ENCODE data around the gene GNB1L. TPM values are rescaled to one million over a fixed set of nuclear protein-coding genes. Genes with fewer than 3 reads are reported as not detected.

The GNB1L gene
- total and polyA plus RNA-seq, 8 donors = 2.1 to 4.8 (median 3.6) TPM

DNA sequence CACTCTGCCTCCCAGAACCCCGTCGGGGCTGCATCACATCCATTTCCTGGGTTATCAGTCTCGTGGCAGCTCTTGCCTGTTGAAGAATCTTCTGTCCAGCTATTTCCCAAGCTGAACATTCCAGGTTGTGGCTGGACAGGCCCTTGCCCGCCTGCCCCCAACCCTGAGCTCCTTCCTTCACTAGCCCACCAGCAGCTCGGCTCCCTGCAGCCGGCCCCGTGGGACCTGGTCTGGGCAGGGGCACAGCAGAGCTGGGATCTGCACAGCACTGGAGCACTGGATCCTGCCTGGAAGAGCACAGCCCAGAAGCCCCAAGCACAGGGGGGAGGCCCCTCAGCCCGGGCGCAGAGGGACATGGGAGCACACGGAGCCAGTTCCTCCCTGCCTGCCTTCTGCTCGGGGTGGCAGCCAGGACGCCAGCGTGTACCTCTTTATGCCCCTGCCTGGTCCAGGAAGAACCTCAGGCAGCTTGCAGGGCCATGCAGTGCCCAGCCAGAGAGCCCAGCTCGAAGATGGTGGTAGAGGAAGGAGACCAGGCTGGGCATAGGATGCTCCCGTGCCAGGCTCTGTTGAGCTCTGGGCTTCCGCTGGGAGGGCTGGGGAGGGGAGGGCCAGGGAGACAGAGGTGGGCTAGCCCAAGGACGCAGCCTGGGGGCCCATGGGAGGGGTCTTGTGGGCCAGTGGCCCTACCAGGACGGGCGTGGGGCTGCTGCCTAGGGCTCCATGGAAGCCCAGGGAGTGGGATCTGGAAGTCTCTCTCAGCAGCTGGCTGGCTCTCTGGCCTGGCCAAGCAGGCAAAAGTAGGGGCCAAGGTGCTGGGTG, 16.6 kb upstream of the GNB1L start:
- TF ChIP-seq, protein P1, sequence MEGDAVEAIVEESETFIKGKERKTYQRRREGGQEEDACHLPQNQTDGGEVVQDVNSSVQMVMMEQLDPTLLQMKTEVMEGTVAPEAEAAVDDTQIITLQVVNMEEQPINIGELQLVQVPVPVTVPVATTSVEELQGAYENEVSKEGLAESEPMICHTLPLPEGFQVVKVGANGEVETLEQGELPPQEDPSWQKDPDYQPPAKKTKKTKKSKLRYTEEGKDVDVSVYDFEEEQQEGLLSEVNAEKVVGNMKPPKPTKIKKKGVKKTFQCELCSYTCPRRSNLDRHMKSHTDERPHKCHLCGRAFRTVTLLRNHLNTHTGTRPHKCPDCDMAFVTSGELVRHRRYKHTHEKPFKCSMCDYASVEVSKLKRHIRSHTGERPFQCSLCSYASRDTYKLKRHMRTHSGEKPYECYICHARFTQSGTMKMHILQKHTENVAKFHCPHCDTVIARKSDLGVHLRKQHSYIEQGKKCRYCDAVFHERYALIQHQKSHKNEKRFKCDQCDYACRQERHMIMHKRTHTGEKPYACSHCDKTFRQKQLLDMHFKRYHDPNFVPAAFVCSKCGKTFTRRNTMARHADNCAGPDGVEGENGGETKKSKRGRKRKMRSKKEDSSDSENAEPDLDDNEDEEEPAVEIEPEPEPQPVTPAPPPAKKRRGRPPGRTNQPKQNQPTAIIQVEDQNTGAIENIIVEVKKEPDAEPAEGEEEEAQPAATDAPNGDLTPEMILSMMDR (IDR thresholded peaks at IDR 0.05) = no peak
- ATAC-seq (no peak), FAIRE-seq (no peak), DNase-seq (peak in 2 of 6 donors; percentile 52 to 58)
- Histone ChIP-seq H3K27ac (no peak overlapping the region), H3K27me3 (no peaks in the 10 kb centered on the region), H3K4me3 (no peak overlapping the region), H3K9me3 (no peaks in the 10 kb centered on the region), H3K4me1 (no peaks in the 10 kb centered on the region), H3K36me3 (no peaks in the 10 kb centered on the region)
- intact Hi-C loops (cut with DNase I) = no loop called here
- WGBS, 2 donors = 71 to 75% methylated on average over 17 to 19 of the region's 19 CpGs

DNA sequence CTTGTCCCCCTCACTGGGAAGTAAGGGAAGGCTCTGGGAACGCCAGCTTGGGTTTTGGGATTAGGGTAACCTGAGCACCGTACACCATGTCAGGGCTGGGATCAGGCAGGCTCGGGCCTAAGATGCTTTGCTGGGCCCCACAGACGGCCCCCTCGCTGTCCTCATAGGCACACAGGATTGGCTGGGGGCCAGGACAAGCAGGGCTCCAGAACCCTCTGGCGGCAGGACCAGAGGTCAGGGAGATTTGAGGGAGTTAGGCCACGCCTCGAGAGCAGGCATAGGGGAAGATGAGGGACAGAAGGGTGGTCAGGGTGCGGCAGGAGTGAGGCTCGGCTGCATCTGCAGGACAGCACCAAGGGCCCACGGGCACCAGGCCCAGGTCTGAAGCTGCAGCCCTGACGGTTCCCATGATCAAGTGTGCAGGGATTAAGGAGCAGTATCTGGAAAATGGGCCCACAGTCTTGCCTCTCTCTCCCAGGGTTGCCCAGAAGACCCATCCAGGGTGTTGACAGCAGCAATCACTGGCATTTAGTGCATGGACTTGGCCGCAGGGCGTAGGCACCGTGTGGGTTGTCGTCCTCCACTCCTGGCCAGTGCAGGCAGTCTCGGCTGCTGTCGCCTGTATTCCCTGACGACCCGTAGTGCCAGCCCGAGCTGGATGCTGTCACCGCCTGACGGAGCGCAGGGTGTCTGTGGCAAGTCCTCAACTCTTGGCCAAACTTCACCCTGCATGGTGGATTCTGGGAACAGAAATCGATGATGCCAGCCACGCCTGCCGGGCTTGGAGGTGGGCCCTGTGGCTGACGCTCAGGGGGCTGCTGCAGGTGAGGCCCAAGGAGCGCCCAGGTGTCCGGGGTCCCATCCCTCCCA, 15.7 kb upstream of the GNB1L start:
- Histone ChIP-seq H3K27me3 (no peaks in the 10 kb centered on the region), H3K36me3 (no peaks in the 10 kb centered on the region), H3K4me3 (no peak overlapping the region), H3K4me1 (no peaks in the 10 kb centered on the region), H3K9me3 (no peaks in the 10 kb centered on the region), H3K27ac (peak overlapping the region in 1 of 4 donors; percentile 38)
- FAIRE-seq (no peak), DNase-seq (peak in 2 of 6 donors; percentile 45 to 52), ATAC-seq (no peak)
- intact Hi-C loops (cut with DNase I) = no loop called here
- WGBS, 2 donors = 82 to 86% methylated on average over 30 of the region's 30 CpGs
- TF ChIP-seq, protein P1 (IDR thresholded peaks at IDR 0.05) = no peak

DNA sequence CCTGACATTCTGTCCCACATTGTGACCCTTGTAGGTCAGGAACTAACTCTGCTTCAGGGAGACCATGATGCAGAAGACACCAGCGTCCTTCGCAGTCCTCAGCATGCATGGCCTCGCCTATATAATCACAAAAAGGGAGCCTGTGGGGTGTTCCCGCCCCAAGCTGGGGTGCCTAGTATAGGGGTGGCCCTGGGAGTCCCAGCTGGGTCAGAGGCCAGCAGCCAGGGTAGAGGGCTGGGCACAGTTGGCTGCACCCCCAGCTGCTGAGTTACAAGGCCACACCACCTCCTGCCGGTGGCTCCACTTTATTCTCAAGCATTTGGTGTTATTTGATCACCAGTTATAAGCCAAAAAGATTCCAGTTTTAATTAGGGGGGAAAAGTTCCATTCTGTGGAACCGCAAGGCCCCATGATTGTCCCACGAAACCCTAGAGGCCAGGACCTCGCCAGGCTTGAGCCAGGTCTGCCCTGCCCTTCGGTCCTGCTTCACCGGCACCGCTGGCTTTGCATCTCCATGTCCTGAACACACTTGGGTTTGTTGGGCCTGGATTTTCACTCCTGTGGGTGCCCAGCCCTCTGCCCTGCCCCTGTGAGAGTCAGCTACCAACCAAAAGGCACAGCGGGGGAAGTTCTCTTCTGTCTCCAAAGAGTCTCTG, 15.0 kb upstream of the GNB1L start:
- Histone ChIP-seq H3K27me3 (no peaks in the 10 kb centered on the region), H3K9me3 (no peaks in the 10 kb centered on the region), H3K4me1 (no peaks in the 10 kb centered on the region), H3K27ac (peak overlapping the region in 2 of 4 donors; percentile 14 to 38), H3K36me3 (no peaks in the 10 kb centered on the region), H3K4me3 (no peak overlapping the region)
- FAIRE-seq (no peak), ATAC-seq (no peak), DNase-seq (peak in 2 of 6 donors; percentile 31 to 43)
- TF ChIP-seq, protein P1 (IDR thresholded peaks at IDR 0.05) = no peak
- intact Hi-C loops (cut with DNase I) = no loop called here
- WGBS, 2 donors = 86% methylated on average over 12 of the region's 12 CpGs

DNA sequence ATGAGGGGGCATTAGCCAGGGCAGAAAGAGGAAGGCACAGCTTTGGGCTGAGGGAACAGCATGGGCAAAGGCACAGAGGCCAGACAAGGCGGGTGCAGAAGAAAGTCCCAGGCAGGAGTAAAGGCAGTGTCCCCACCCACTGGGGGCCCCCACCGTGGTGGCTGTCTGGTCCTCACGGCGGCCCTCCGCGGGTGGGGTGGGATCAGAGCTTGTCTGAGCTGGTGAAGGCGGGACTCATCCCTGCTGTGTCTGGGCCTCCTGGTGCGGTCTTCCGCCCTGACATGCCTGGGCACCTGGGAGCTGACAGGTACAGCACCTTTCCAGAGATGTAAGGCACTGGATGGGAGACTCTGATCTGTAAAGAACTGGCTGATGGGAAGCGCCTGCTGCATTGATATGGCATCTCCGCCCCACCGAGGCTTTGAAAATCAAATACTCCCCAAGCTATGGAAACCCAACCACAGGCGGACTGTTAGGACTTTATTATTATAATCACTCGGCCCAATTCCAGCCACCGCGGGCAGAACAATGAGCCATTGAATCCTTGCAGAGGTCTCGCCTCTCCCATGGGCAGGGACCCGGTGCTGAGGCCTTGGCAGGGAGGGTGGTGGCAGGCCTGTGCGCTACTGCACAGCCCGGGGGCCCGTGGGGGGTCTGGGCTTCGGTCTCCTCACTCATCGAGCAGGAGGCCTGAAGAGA, 14.2 kb upstream of the GNB1L start:
- intact Hi-C loops (cut with DNase I) = no loop called here
- FAIRE-seq = no peak

More for the DNA sequence above, 14.2 kb upstream of the GNB1L start:
- Histone ChIP-seq H3K9me3 (no peaks in the 10 kb centered on the region), H3K4me3 (no peak overlapping the region), H3K36me3 (no peaks in the 10 kb centered on the region), H3K27me3 (no peaks in the 10 kb centered on the region), H3K4me1 (no peaks in the 10 kb centered on the region), H3K27ac (peak overlapping the region in 2 of 4 donors; percentile 14 to 38)
- ATAC-seq (peak in 3 of 4 donors; percentile 36 to 46 (median 46)), DNase-seq (peak in 4 of 6 donors; percentile 14 to 71 (median 50))
- TF ChIP-seq, protein P1 (IDR thresholded peaks at IDR 0.05) = no peak
- WGBS, 2 donors = 67% methylated on average over 23 of the region's 23 CpGs

Measured in pancreas (tissue), 10 donors.